NT2/D1 (cell line): ENCODE data around the gene OLFML2A.

ENCODE experiments used
- SUZ12 ChIP-seq: IDR thresholded peaks from 2 replicates; pipeline ENCODE4 v1.6.1; 2011; ENCODE audit not compliant: insufficient read length, insufficient read depth; ENCODE audit errors: extremely low read depth
- YY1 ChIP-seq: IDR thresholded peaks from 2 replicates; pipeline ENCODE4 v1.6.1; 2011; ENCODE audit not compliant: insufficient read length, insufficient read depth
- ZNF274 ChIP-seq: IDR thresholded peaks from 2 replicates; pipeline ENCODE4 v1.6.1; 2011; ENCODE audit warnings: mild to moderate bottlenecking, low read depth, low read length

DNA sequence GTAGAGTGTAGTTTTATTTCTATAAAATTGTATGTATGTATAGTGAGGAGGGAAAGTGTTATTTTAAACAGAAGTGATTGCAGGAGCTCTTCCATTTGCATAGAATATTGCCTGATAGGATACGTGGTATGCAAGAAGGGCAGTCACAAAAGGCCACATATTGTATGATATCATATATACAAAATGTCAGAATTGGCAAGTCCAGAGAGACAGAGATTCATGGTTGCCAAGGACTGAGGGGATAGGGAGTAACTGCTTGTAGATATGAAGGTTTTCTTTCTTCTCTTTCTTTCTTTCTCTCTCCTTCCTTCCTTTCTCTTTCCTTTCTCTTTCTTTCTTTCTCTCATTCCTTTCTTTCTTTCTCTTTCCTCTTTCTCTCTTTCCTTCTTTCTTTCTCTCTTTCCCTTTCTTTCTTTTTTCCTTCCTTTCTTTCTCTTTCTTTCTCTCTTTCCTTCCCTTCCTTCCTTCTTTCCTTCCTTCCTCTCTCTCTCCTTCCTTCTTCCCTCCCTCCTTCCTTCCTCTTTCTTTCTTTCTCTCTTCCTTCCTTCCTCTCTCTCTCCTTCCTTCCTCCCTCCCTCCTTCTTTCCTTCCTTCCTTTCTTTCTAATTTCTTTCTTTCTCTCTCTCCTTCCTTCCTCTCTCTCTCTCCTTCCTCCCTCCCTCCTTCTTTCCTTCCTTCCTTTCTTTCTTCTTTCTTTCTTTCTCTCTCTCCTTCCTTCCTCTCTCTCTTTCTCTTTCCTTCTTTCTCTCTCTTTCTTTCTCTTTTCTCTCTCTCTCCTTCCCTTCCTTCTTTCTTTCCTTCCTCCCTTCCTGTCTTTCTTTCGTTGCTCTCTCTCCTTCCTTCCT lies 51.8 kb downstream of the OLFML2A start:
- TF ChIP-seq ZNF274 = no peak
- no peak for TF ChIP-seq SUZ12
- TF ChIP-seq YY1 = no peak
